ENCODE results near the gene CD101.
A peak's percentile ranks its signal among the peaks of the same experiment; 100 is the strongest.

The CD101 gene

DNA sequence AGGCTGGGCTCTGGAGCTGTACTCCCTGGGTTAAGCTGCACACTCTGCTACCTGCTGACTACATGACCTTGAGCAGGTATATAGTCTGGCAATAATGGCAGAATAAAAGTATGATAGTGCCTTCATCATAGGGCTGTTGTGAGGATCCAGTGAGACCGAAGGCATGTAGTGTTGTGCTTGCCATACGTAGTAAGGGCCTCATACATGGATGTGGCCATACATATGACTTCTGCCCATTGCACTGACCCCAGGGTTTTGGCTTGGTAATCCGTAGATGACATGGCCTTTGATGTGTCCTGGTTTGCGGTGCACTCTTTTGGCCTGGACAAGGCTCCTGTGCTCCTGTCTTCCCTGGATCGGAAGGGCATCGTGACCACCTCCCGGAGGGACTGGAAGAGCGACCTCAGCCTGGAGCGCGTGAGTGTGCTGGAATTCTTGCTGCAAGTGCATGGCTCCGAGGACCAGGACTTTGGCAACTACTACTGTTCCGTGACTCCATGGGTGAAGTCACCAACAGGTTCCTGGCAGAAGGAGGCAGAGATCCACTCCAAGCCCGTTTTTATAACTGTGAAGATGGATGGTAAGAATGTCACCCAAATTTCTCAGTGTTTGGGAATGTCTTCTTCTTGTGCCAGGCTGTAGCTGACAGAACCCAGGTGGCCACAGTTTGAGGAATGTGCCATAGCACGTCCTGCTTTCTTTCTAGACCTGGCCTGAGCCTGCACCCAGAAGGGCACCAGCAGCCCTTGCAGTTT lies 17.0 kb upstream of the CD101 start:
- no peak for DNase-seq (ENCODE audit: low read depth)

DNA sequence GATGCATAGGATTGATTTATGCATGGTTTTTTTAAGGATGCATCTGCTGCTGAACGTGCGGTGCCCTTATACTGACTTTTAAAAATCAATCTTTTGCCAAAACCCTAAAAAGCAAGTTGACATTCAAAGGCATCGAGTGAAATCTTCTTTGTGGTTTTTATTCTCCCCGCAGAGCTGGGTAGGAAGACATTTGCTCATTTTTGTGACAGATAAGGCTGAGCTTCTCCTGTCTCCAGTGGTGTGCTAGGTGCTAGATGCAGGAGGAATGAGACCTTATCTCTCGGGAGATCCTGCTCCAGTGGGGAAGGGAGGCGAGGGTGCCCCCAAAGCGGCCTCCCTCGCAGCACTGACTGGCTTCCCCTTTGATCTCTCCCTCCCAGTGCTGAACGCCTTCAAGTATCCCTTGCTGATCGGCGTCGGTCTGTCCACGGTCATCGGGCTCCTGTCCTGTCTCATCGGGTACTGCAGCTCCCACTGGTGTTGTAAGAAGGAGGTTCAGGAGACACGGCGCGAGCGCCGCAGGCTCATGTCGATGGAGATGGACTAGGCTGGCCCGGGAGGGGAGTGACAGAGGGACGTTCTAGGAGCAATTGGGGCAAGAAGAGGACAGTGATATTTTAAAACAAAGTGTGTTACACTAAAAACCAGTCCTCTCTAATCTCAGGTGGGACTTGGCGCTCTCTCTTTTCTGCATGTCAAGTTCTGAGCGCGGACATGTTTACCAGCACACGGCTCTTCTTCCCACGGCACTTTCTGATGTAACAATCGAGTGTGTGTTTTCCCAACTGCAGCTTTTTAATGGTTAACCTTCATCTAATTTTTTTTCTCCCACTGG lies 14.9 kb upstream of the CD101 start:
- no peak for DNase-seq (ENCODE audit: low read depth)

DNA sequence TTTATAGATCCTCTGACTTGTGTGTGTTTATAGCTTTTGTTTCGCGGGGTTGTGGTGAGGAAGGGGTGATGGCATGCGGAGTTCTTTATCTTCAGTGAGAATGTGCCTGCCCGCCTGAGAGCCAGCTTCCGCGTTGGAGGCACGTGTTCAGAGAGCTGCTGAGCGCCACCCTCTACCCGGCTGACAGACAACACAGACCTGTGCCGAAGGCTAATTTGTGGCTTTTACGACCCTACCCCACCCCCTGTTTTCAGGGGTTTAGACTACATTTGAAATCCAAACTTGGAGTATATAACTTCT lies 14.4 kb upstream of the CD101 start:
- no peak for DNase-seq (ENCODE audit: low read depth)

DNA sequence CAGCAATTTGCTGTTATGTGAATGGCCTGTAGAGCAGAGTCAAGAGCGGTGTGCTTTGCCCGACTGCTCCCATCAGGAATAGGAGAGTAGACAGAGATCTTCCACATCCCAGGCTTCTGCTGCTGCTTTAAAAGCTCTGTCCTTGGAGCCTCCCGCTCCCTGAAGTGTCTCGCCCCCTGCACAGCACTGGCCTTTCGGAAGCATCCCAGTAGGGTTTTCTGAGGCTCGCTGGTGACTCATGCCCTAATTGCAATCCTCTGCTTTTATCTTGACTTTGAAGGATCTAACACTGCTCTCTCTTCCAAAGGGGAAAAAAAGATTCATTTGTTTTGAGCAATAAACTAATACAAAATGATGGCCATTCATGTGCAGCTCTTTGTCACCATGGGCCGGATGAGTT lies 13.3 kb upstream of the CD101 start:
- no peak for DNase-seq (ENCODE audit: low read depth)

DNA sequence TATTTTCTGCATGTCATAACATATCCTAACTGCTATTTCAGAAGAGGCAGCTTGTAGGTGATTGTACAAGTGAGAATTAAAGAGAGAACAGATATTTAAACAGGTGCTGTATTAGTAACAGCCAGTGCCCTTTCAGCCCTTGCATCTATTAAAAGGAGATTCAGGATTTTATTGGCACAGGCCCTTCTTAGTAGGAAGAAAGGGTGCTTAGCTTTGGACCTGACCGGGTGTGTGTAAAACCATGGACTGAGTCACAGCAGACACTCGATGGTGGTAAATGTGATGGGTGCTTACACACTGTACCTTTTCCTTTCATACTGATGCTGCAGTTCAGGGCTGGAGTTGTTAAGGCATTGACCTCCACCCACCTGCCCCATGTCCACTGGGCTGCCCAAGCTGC lies 12.7 kb upstream of the CD101 start:
- DNase-seq (ENCODE audit: low read depth): no peak

DNA sequence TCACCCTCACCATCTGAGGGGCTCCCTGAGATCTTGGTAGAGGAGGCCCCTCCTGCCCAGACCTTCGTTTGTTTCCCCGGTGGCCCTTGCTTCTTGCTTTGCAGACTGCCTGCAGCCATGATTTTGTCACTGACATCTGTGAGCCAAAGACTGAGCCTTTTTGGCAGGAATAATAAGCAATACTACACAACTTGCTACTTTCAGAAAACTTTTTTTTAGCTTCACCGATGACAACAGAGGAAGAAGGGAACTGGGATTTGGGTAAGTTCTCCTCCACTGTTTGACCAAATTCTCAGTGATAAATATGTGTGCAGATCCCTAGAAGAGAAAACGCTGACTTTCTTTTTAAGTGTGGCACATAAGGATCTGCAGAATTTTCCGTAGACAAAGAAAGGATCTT lies 11.7 kb upstream of the CD101 start:
- DNase-seq (ENCODE audit: low read depth): no peak

DNA sequence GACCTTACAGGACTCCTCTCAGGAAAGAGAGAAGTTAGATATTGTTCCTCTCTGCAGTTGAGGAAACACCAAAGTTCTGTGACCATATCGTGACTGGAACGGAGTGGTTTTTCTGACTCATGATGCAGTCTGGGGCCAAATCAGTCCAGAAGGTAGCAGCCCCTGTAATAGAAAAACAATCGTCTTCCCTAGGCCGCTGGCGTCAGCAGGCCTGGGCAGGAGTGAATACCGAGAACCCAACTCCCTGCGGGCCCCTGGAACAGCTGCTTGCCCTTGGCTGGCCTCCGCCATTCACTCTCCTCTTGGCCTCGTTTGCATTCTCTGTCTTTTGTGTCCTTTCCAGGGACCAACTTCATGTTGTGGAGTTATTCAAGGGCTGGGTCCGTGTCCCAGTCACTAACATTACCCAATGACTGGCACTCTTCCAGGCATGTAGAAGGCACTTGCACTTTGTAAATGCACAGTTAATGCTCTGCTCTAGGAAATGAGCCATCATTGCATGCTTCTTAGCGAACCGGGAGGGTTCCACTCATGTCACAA lies 10.9 kb upstream of the CD101 start:
- DNase-seq (ENCODE audit: low read depth): peak; percentile 53

DNA sequence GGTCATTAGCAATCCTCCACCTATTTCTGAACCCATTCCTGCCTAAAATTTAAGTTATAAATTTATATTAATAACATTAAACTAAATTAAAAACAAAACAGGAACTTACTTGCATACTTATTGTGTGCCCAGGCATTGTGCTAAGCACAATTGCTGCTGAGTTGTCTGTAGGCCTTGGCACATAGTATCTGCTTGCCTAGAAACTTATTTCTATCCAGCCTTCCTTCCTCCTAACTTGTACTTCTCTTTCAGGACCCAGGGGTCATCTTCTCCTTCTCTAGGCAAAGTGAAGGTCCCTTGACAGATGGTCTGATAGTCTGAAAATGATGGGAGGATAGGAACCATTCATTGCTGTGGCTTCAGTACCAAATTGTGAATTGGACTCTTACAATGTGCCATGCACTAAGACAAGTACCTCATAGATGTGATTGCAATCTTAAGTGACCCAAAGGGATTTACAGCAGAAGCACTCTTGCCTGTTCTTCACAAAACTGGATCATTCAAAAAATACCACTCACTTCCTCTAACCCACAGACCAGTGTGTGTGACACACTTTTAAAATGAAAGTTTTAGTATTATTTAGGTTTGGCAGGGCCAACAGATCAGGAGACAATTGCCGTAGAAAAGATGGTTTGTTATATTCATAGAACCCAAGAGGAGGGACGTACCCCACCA lies 10.3 kb upstream of the CD101 start:
- DNase-seq (ENCODE audit: low read depth): no peak

DNA sequence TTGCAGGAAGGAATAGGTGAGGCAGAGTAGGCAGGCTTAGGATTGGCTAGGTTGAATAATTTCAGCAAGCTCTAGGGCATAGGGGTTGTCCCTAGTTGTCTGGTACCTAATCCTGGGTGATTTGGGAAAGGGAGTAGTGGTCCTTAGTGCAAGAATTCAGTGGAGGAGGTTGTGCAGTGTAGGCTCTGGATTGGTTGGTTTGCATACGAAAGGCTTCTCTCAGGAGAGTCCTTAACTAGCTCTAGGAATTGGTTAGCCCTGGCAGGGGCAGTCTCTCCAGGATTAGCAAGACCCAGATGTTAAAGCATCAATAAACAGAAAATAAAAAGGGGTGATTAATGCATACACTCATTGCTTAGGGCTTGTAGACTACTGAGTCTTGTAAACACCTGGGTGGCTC lies 9.6 kb upstream of the CD101 start:
- DNase-seq (ENCODE audit: low read depth): no peak

DNA sequence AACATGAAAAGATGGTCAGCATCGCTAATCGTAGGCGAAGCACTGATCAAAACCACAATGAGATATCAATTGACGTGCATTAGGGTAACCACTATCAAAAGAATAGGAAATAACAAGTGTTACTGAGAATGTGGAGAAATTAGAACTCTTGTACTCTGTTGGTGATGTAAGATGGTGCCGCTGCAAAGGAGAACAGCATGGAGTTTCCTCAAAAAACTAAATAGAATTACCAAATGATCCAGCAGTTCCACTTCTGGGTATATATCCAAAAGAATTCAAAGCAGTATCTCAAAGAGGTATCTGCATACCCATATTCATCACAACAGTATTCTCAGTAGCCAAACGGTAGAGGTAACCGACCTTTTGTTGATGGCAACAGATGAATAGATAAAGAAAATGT lies 8.3 kb upstream of the CD101 start:
- no peak for DNase-seq (ENCODE audit: low read depth)

DNA sequence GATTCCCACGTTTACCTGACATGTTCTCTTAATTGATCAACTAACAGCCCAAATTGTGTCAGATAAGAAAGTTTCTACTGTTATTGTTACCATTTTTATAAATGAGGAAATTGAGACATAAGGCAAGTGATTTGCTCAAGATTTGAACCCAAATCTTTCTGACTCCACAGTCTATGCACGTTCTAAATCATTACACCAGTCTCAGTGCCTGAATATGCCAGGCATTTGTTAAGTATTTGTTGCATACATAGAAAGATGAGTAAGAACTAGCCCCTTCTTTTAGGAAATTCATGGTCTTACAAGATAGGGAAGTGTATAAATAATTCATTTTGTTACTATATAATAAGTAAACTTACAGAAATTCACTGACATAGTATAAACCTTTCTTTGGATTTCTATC lies 7.1 kb upstream of the CD101 start:
- no peak for DNase-seq (ENCODE audit: low read depth)

DNA sequence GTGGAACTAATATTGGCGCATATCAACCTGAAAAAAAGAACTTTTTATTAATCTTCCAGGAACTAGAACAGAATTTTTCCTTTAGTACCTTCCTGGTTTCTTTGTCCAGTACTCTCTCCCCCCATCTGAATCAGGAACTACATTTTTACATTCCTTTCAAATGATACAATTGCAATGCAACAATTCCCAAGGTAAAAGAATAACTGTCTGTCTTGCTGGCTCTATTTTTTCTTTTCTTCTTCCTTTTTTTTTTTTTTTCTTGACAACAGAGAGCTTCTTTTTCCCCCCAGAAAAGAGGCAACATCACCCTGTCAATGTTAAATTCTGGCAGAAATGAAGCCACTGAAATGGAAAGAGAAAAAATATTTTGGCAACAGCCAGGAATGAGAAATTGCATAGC lies 4.5 kb upstream of the CD101 start:
- no peak for DNase-seq (ENCODE audit: low read depth)

DNA sequence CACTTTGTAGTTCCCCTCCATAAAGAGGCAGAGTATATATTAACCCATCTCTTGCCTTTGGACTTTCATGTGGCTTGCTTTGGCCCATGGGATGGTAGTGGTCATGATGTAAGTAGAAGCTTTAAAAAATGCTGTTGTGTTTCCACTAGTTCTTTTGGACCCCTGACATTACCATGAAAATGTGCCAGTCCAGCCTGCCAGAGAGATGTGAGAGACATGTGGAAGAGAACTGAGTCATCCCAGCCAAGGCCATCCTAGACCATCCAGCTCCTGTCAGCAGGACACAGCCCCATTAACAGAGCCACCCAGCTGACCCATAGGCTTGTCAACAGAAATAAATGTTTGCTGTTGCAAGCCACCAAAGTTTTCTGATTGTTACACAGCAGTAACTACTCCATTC lies 3.9 kb upstream of the CD101 start:
- no peak for DNase-seq (ENCODE audit: low read depth)

DNA sequence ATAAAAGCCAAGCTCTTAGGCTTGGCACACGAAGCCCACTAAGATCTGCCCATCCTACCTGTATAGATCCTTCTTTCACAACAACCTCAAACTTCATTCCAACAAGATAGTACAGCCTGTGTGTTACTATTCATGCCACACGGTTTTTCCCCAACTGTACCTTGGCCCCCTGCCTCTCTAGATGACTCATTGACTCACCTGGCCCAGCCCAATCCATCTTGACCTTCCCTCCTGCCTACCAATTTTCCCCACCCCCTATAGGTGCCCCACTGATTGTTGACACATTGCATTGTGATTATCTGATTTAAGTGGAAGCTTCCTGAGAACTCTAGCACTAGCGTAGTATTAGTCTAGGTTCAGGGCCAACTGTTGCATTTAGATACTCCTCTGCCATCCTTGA lies 2.0 kb upstream of the CD101 start:
- DNase-seq (ENCODE audit: low read depth): no peak

DNA sequence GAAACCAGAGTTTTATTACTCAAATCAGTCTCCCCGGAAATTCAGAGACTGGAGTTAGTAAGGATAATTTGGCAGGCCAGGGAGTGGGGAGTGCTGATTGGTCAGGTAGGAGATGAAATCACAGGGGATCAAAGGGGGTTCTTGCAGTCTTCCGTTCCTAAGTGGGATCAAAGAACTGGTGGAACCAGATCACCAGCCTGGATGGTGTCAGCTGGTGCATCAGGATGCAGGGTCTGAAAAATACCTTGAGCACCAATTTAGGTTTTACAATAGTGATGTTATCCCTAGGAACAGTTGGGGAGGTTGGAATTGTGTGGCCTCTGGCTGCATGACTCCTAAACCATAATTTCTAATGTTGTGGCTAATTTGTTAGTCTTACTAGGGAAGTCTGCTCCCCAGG lies 1.4 kb upstream of the CD101 start:
- DNase-seq (ENCODE audit: low read depth): no peak

DNA sequence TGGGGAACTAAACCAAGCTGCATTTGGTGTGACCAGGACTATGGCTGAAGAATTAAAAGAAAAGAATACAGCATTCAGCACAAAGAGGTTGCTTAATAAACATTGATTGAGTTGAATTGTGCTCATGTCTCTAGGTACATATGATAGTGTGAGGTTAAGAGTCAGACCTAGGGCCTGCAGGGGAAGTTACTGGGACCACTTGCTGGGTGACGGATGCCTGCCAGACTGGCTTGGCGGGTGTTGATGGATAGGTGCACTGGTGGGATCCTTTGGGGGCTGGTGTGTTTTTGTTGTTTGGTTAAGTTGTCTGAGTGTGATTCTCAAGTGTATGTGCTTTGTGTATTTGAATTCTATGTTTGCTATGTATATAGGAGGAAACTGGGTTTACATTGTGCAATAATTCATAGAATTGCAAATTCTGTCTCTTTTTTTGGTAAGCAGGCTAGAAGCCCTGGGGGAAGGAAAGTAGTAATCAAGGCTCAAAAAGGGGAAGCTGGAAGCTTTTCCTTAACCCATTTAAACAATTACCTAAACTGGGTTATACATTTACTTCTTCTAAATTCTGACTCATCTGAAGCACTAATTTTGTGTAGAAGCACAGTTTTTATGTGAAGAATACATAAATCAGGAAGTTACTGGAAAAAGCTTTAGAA lies 1.8 kb downstream of the CD101 start:
- no peak for DNase-seq (ENCODE audit: low read depth)

DNA sequence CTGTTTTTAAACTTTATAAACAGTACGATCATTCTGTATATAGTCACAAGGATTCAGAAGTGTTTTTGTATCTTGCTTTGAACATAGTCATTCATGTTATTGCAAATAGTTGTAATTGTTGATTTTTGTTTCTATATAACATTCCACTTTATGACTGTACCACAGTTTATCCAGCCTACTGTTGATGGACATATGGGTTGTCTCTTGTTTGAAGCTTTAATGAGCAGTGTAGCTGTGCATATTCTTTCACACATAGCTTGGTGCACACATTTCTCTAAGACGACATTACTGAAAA lies 6.1 kb downstream of the CD101 start:
- no peak for DNase-seq (ENCODE audit: low read depth)

DNA sequence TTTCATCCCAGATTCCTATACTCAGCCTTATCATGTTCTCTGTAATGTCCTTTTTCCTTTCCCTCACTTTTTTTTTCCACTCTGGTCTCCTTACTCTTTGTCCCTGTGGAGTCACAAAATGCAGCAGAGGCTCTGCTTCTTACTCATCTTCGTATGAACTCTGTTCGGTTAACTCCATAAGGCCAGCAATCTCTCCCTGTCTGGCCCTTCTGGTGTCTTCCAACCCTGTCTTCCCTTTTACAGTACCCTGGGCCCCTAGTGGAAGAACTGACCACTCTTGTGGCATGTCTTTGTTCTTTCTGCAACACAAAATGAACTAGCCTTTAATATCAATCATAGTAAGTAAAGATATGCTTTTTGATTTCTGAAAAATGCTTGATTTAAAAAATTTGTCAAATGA lies 7.1 kb downstream of the CD101 start:
- DNase-seq (ENCODE audit: low read depth): no peak

DNA sequence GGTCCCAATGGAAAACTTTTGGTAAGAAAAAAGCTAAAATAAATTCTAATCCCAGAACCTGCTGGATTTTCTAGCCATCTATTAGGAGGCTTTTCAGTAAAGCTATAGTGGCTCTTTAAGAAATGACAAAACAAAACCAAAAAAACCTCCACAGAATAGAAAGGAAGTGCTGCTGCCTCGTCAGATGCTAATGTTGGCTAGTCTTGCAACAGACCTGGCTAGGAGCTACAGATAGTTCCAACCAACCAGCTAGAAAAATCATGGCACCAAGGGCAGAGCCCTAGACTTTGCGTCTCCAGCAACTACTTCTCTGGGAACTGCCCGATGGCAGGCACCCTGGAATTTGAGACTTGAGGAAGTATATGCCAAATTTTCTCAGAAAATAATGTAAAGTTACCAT lies 7.6 kb downstream of the CD101 start:
- DNase-seq (ENCODE audit: low read depth): no peak

DNA sequence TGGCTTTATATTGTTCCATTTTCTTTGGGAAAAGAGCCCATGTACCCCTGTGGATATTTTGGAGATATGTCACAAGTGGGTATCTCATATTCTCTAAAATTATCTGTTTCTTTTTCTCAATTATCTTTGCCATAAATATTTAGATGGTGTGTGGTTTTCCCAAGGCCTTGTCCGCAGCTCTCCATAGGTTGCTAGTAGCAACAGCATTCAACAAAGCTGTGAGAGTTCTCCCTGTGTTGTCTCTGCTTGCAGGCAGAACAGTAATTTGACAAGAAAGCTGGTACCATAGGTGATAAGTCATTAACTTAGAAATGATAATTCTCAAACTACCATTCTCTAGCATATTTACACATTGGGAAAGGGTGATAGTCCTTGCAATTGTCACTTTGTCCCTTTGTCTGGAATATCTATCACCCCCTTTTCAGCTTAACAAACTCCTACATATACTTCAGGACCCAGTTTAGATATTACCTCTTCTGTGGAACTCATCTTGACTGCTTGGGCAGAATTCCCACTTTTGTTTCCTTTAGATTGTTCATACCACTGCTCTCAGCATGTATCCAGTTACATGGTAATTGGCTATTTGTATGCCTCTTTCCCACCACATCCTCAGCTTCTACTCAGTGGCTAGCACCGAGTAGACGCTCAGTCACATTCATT lies 8.9 kb downstream of the CD101 start:
- DNase-seq (ENCODE audit: low read depth): no peak

DNA sequence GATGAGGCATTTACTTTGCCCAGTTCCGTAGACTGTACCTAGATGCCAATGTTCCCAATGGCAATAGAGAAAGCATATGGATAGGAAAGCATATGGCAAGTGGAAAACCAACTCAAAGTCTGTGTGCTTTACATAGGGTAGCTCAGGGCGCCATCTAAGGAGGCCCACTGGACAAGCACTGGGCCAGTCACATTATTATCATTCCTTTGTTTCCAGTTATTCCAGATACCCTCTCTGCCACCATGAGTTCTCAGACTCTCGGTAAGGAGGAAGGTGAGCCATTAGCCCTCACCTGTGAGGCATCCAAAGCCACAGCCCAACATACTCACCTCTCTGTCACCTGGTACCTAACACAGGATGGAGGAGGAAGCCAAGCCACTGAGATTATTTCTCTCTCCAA lies 9.8 kb downstream of the CD101 start:
- DNase-seq (ENCODE audit: low read depth): no peak

DNA sequence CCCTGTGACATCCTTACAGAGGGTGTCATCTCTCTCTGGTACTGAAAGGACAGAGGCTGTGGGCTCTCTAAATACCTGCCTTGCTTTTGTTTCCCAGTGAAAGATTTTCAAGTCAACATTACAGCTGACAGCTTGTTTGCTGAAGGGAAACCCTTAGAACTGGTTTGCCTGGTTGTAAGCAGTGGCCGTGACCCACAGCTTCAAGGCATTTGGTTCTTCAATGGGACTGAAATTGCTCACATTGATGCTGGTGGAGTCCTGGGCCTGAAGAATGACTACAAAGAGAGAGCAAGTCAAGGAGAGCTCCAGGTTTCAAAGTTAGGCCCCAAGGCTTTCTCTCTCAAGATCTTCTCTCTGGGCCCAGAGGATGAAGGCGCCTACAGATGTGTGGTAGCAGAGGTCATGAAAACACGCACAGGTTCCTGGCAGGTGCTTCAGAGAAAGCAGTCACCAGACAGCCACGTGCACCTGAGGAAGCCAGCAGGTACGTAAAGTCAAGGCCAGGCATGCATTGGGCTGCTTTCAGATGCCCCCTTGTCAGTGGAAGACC lies 11.8 kb downstream of the CD101 start:
- no peak for DNase-seq (ENCODE audit: low read depth)
